ENCODE measurements around the gene SYT6.
A peak's percentile ranks its signal among the peaks of the same experiment; 100 is the strongest.
"Not testable (repeated sequence)": the region's sequence is repeated elsewhere in the genome, so short reads cannot be mapped to it uniquely, and the experiment has no call there.

The SYT6 gene

GRCh38 chr1:114077188-114077587 is 76.5 kb downstream of the SYT6 start:
- in situ Hi-C loops (cut with MboI; ENCODE audit: low sequenced_read_pairs, unreplicated experiment), result no loop called here
- DNase-seq (ENCODE audit: low spot score), result no peak
- no peak for TF ChIP-seq CTCF (IDR thresholded peaks at IDR 0.05; ENCODE audit: borderline replicate concordance, control extremely low read depth, extremely low read depth, insufficient read depth, missing control alignments)

GRCh38 chr1:114076308-114076707 is 77.4 kb downstream of the SYT6 start:
- no peak for TF ChIP-seq CTCF (IDR thresholded peaks at IDR 0.05; ENCODE audit: borderline replicate concordance, control extremely low read depth, extremely low read depth, insufficient read depth, missing control alignments)
- in situ Hi-C loops (cut with MboI; ENCODE audit: low sequenced_read_pairs, unreplicated experiment), result no loop called here
- DNase-seq (ENCODE audit: low spot score), result no peak

GRCh38 chr1:114075546-114076242 is 78.0 kb downstream of the SYT6 start:
- in situ Hi-C loops (cut with MboI; ENCODE audit: low sequenced_read_pairs, unreplicated experiment), result no loop called here
- TF ChIP-seq CTCF (IDR thresholded peaks at IDR 0.05; ENCODE audit: borderline replicate concordance, control extremely low read depth, extremely low read depth, insufficient read depth, missing control alignments), result no peak
- DNase-seq (ENCODE audit: low spot score), result peak; percentile 37

GRCh38 chr1:114075105-114075504 is 78.6 kb downstream of the SYT6 start:
- no peak for DNase-seq (ENCODE audit: low spot score)
- in situ Hi-C loops (cut with MboI; ENCODE audit: low sequenced_read_pairs, unreplicated experiment), result no loop called here
- TF ChIP-seq CTCF (IDR thresholded peaks at IDR 0.05; ENCODE audit: borderline replicate concordance, control extremely low read depth, extremely low read depth, insufficient read depth, missing control alignments), result no peak

- no peak for DNase-seq (ENCODE audit: low spot score)
- in situ Hi-C loops (cut with MboI; ENCODE audit: low sequenced_read_pairs, unreplicated experiment), result no loop called here
- no peak for TF ChIP-seq CTCF (IDR thresholded peaks at IDR 0.05; ENCODE audit: borderline replicate concordance, control extremely low read depth, extremely low read depth, insufficient read depth, missing control alignments)
Measured at GRCh38 chr1:114072246-114072645, 81.4 kb downstream of the SYT6 start.

GRCh38 chr1:114069762-114070161 is 83.9 kb downstream of the SYT6 start:
- in situ Hi-C loops (cut with MboI; ENCODE audit: low sequenced_read_pairs, unreplicated experiment); DNase-seq (ENCODE audit: low spot score): not testable (repeated sequence)

- in situ Hi-C loops (cut with MboI; ENCODE audit: low sequenced_read_pairs, unreplicated experiment); DNase-seq (ENCODE audit: low spot score): not testable (repeated sequence)
Measured at GRCh38 chr1:114068684-114069083, 85.0 kb downstream of the SYT6 start.

GRCh38 chr1:114065671-114066070 is 88.0 kb downstream of the SYT6 start:
- DNase-seq (ENCODE audit: low spot score); in situ Hi-C loops (cut with MboI; ENCODE audit: low sequenced_read_pairs, unreplicated experiment): not testable (repeated sequence)

All from GM13976 (cell line).